Calu3 (cell line): ENCODE results near the gene GRHL1. TPM values are rescaled to one million over a fixed set of nuclear protein-coding genes. Genes with fewer than 3 reads are reported as not detected.
A peak's percentile ranks its signal among the peaks of the same experiment; 100 is the strongest.

Source experiments
- Bru-seq: library from RNA; stranded (reverse); fragments of 400-500 nt; gene quantifications from one replicate; lab custom pipeline; 2021; lab: Mats Ljungman, UMichigan
- BruChase-seq, 2 experiments: library from RNA; stranded (reverse); fragments of 400-500 nt; gene quantifications; one replicate each; lab custom pipeline; 2021; lab: Mats Ljungman, UMichigan
- BruUV-seq: library from RNA; stranded (reverse); fragments of 400-500 nt; replicated peaks from 2 replicates; lab custom pipeline; 2021; lab: Mats Ljungman, UMichigan
- CTCF ChIA-PET: fragments of 300-600 bp; sonication (Branson Sonifier 250); formaldehyde crosslinking; loops from one replicate; lab custom pipeline; 2022; ENCODE audit warnings: antibody characterized with exemption; lab: Charles Lee
- DNase-seq: peaks from one replicate; pipeline ENCODE4 v3.0.0; 2022
- H3K27ac Mint-ChIP-seq: one replicate; pipeline ENCODE4 v1.8.0; 2022; ENCODE audit warnings: mixed read lengths; ENCODE audit not compliant: unreplicated experiment
- H3K27me3 Mint-ChIP-seq: one replicate; pipeline ENCODE4 v1.8.0; 2022; ENCODE audit warnings: mixed read lengths; ENCODE audit not compliant: unreplicated experiment
- H3K36me3 Mint-ChIP-seq: one replicate; pipeline ENCODE4 v1.8.0; 2022; ENCODE audit warnings: mild to moderate bottlenecking, moderate library complexity, mixed read lengths; ENCODE audit not compliant: insufficient read depth, unreplicated experiment
- H3K4me1 Mint-ChIP-seq: one replicate; pipeline ENCODE4 v1.8.0; 2022; ENCODE audit warnings: mild to moderate bottlenecking, low read depth, mixed read lengths; ENCODE audit not compliant: unreplicated experiment
- H3K4me3 Mint-ChIP-seq: one replicate; pipeline ENCODE4 v1.8.0; 2022; ENCODE audit warnings: mild to moderate bottlenecking, low read depth, moderate library complexity, mixed read lengths; ENCODE audit not compliant: unreplicated experiment
- H3K9me3 Mint-ChIP-seq: one replicate; pipeline ENCODE4 v1.8.0; 2022; ENCODE audit warnings: low read depth, mixed read lengths; ENCODE audit not compliant: unreplicated experiment
- CTCF ChIP-seq: fragments of 200-600 bp; IDR thresholded peaks from one replicate; pipeline ENCODE4 v1.8.0; 2022; ENCODE audit warnings: antibody characterized with exemption; ENCODE audit not compliant: unreplicated experiment
- intact Hi-C: fragments of 100-400 bp; cut with micrococcal nuclease; formaldehyde crosslinking; loops from one replicate; pipeline ENCODE4 v1.10.0; 2022; ENCODE audit not compliant: unreplicated experiment
- long read RNA-seq: library from polyadenylated mRNA; stranded (forward); transcript quantifications from one replicate; pipeline ENCODE4 v2.0.0, GENCODE V29; 2022
- total RNA-seq: library from RNA; stranded (reverse); gene quantifications from 2 replicates; pipeline ENCODE4 v1.2.3, GENCODE V29; 2022

Gene GRHL1
- total RNA-seq (9.0 and 11.7 TPM in 2 replicates), Bru-seq, nascent RNA (percentile 55 among the genes with signal in this experiment), BruChase-seq, experiment 1, labeled RNA remaining after a 6-hour chase (percentile 44 among the genes with signal in this experiment), BruChase-seq, experiment 2, labeled RNA remaining after a 2-hour chase (percentile 47 among the genes with signal in this experiment)
- long read RNA-seq, transcript GRHL1-201 (16 exons, 3,563 nt), result major isoform, 14 of 22 reads
- long read RNA-seq, partial matches to known transcripts, result 1 of 22 reads
- long read RNA-seq, other reads (novel, unspliced or antisense), result 7 of 22 reads

- H3K36me3 Mint-ChIP-seq, result peaks cover 29% of the 10 kb centered on the region
- H3K27me3 Mint-ChIP-seq, result peaks cover 31% of the 10 kb centered on the region
- intact Hi-C loops, result no loop called here
- TF ChIP-seq CTCF, result no peak
- no peak within 1 kb of the TSS for H3K27ac Mint-ChIP-seq
- no peaks in the 10 kb centered on the region for H3K9me3 Mint-ChIP-seq
- H3K4me1 Mint-ChIP-seq, result peaks cover 35% of the 10 kb centered on the region
- CTCF ChIA-PET, result no interaction called here
- DNase-seq, result peak; percentile 95
- no TSS peak for BruUV-seq
- peak within 1 kb of the TSS; percentile 67 for H3K4me3 Mint-ChIP-seq
These were observed at the start of gene GRHL1 for GRCh38 chr2:9951522-9952285. TSS of gene GRHL1 (plus strand) at chr2:9951693. CDS start at chr2:9951834, 141 bp downstream.

- no peak for TF ChIP-seq CTCF
- intact Hi-C loops, result no loop called here
- Mint-ChIP-seq H3K27me3 (no peaks in the 10 kb centered on the region), H3K9me3 (no peaks in the 10 kb centered on the region), H3K4me3 (no peak overlapping the region), H3K27ac (peak overlapping the region; percentile 66), H3K36me3 (peaks cover 8% of the 10 kb centered on the region), H3K4me1 (peaks cover 13% of the 10 kb centered on the region)
- CTCF ChIA-PET, result no interaction called here
- no TSS peak for BruUV-seq
- DNase-seq, result no peak
These were observed 46.1 kb upstream of the GRHL1 start for GRCh38 chr2:9905413-9905812.

- Mint-ChIP-seq H3K9me3 (no peaks in the 10 kb centered on the region), H3K27ac (no peak overlapping the region), H3K27me3 (no peaks in the 10 kb centered on the region), H3K4me3 (no peak overlapping the region), H3K36me3 (peaks cover 9% of the 10 kb centered on the region), H3K4me1 (peaks cover 13% of the 10 kb centered on the region)
- TF ChIP-seq CTCF, result no peak
- no TSS peak for BruUV-seq
- intact Hi-C loops, result no loop called here
- CTCF ChIA-PET, result interaction anchor here (0.7 kb wide), 1 partner anchor 132 kb away, joined by 12 read pairs; no protein-coding TSS in a partner anchor
- no peak for DNase-seq
These were observed 44.1 kb upstream of the GRHL1 start for GRCh38 chr2:9907402-9907801.

- peaks cover 9% of the 10 kb centered on the region for H3K36me3 Mint-ChIP-seq
- no peaks in the 10 kb centered on the region for H3K27me3 Mint-ChIP-seq
- no peak overlapping the region for H3K4me3 Mint-ChIP-seq
- H3K9me3 Mint-ChIP-seq, result no peaks in the 10 kb centered on the region
- BruUV-seq, result no TSS peak
- peaks cover 16% of the 10 kb centered on the region for H3K4me1 Mint-ChIP-seq
- TF ChIP-seq CTCF, result no peak
- no peak for DNase-seq
- CTCF ChIA-PET, result interaction anchor here (0.5 kb wide), 1 partner anchor 219 kb away, joined by 3 read pairs; no protein-coding TSS in a partner anchor
- intact Hi-C loops, result no loop called here
- no peak overlapping the region for H3K27ac Mint-ChIP-seq
These were observed 42.9 kb upstream of the GRHL1 start for GRCh38 chr2:9908639-9909038.
